Measurements from ENCODE around the gene CSMD2.

CSMD2 gene

DNA sequence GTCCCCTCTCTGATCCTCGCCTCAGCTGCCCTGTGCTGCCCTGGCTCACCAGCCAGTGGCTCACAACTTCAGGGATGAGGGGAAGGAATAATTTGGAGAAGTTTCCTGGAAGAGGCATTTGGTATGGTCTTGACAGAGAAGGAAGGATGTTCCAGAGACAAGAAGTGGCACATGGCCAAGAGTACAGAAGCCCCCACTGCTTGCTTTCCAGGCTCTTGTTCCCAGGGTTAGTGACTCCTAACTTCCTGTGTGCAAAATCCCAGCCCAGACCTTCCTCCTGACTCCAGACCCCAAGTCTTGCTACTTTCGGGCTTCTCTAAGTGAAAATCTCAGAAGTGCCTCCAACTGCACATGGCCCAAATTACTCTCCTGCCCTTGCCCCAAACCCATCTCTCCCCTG is 215.5 kb downstream of the CSMD2 start:
- DNase-seq = no peak

DNA sequence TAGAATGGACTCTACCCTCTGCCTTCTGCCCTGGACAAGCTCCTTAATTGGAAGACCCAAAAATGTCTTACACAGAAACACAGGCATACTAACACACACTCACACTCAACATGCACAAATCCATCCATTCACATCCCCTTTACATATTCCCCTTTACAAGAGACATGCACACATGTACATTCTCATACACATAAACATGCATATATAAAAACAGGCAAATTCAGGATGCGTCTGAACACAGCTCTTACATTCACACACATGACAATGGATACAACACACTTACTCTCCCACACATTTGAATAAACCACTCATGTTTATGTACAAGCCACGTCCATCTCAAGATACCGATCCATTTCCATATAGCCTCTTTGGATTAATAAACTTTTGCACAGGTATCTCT is 216.7 kb downstream of the CSMD2 start:
- no peak for DNase-seq

DNA sequence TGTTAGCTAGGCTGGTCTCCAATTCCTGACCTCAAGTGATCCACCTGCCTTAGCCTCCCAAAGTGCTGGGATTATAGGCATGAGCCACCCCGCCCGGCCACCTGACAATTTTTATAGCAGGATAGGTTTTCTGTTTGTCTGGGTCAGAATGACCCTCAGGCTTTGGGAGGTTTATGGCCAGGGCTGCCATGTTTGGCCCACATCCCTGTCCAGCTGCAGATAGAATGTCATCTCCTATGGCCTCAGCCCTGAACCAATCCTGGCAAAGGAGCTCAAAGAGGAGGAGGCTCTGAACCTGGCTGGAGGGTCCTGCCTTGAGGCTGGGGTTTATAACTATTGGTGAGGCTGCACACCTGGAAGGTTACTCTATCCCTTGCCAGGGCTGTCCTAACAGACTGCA is 218.2 kb downstream of the CSMD2 start:
- no peak for DNase-seq

DNA sequence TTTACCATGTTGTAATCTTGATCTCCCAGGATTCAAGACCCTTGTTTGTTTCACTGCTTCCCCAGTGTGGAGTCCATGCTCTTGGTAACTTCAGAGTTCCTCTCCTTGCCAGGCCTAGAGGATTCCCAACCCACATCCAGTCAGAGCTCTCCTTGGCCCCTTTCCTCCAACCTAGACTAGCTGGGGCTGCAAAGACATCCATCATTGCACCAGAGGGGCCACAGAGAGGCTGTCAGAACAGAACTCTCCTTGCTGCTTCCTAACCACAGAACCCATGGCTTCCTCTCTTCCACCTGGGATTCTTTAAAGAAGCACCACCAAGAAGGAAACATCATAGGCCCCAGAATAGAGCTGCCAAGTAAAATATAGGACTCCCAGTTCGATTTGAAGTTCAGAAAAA is 220.2 kb downstream of the CSMD2 start:
- DNase-seq = no peak

DNA sequence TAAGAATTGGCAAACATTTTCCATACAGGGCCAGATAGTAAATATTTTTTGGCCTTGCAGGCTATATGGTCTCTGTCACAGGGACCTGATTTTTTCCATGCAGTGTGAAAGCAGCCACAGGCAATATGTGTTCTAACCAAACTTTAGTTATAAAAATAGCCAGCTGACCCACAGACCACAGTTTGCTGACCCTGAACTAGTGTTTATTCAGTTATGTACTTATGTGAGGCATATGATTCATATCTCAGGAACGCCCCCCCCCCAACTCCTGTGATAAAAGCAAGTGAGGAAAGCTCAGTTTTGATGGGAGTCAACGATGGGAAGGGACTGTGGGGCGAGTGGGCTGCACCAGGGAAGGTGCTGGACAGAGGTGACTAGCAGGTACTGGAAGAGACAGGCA is 221.1 kb downstream of the CSMD2 start:
- DNase-seq = no peak

DNA sequence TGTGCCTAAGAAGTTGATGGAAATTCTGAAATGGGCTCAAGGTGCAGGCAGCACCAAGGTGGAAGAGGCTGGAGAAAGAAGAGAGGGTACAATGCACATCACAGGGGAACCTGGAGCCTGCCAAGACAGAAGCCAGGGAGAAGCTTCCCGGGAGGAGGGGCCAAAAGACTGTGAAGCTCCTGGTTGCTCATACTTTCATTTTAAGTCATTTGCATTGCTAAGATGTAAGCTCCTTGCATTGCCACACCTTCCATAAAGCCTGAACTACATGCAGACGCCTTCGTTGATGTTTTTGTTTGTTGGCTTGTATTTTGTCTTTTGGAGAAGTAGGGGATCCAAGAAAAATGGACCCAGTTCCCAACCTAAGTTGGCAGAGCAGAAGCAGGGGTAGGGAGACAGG is 232.2 kb downstream of the CSMD2 start:
- DNase-seq = no peak

DNA sequence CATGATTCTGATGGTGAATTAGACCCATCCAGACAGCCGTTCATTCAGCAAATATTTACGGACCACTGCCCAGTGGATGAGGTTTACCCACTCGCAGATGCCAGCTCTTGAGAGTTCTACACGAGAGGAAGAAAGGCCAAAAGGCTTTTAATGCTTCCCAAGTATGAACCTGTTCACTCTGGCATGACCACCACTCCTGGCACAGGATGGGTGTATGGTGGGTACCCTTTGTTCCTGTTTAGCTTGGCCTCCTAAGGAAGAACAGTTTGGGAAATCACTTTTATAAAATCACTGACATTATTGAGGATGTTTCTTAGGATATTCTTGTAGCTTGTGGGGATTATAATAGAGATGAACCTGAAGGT is 233.9 kb downstream of the CSMD2 start:
- no peak for DNase-seq

DNA sequence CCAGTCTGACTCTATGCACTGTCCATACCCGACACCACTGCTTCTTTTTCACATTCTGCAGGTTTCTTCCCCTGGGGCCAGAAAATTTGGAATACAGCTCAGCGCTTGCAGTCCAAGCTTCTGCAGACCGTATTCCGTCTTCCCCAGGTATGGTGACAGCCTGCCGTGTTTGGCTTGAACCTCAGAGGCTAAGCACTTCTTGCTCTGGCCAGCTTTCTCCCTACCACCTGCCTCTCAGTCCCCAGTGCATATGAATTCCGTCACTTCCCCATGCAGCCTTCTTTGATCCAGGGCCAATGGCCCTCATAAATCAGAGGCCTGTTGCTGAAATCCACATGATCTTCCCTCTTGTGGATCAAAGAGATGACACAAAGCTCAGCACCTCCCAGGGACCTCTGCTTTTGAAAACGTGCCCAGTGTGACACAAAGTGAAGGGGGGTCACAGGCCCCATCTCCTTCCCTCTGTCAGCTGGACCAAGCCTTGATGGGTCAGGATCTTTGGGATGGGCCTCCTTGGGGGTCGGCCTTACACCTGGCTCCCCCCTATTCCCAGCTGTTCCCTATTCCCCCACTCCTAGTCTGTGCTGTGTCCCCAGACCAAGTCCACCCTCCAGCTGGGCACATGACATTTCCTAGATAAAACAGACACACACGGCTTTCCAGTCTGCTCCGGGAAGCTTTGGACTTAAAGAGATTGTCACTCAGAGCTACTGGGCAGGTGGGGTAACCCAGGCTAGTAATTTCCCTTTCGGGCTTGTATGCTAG is 234.5 kb downstream of the CSMD2 start:
- DNase-seq = no peak

DNA sequence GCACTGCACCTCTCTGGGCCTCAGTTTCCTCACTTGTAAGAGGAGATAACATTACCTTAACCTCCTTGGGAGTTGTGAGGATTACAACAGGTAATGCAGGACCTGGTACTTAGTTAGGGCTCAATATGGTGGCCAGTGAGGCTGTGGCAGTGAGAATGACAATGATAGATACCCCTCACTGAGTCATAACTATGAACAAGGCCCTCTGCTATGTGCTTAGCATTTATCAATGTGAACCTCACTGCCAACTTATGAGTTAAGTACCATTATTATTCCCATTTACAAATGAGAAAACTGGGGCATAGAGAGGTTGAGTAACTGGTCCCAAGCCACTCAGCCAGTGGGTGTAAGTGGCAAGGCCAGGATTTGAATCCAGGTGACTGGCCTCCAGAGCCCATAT is 236.8 kb downstream of the CSMD2 start:
- DNase-seq = no peak

DNA sequence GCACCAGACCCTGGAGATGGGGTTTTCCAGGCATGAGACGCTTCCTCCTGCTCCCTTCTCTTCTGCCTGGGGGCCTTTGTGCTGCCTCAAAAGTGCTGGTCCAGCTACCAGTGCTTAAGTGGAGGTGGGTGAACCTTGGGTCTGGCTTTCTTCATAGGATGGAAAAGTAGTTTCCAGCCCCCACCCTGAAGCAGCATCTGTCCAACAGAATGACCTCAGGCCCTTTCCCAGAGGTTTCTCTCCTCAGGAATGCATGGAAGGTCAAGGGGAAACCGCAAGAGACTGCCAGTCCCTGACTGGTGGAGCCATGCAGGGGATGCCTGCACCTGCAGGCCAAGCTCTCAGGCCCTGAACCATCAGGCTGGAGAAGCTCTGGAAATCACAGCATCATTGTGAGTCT is 237.3 kb downstream of the CSMD2 start:
- DNase-seq = no peak

DNA sequence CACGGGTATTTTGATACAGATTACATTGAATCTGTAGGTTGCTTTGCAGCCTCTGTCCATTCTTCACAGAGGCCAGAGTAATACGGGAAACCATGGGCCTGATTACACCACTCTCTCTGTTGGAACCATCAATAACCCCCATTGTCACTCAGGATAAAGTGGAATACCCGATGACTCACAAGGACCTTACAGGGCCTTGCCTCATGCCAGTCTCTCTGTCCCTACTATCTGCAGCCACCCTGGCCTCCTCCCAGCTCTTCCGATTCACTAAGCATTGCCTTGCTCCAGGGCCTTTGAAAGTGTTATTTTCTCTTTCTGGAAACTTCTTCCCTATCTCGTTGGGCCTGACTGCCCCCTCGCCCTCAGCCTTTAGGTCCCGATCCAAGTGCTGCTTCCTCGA is 239.4 kb downstream of the CSMD2 start:
- no peak for DNase-seq

DNA sequence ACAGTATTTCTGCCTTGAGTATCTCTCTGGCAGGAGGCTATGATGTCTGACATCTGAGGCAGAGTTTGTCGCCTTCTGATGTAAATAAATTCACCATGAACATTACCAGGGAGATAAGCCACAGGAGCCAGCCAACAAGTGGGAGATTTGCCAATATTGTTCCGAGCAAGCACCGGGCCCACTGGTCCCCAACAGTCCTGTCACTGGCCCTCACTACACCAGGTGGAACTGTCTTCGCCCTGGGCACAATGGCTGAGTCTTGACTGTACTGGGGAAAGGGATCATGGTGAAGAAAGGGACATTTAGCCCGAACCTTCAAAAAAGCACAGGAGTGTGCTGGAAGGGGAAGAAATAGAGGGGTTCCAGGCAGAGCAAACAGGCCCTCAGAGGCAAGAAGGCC is 243.7 kb downstream of the CSMD2 start:
- DNase-seq = no peak

DNA sequence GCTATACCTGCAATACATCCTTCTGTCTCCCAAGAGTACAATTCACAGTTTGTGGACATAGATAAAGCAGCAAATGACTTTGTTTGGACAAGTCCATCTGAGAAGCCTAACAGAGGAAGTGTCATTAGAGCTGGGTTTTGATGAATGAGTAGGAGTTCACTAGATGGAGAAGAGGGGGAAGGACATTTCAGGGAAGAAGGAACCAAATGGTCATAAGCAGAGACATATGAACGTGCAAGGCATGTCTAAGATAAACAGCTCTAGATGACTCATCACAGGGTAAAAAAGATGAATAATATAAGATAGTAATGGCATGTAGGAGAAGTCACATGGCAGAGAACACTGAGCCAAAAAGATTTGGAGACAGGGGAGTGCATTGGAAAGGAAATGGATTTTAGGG is 246.7 kb downstream of the CSMD2 start:
- no peak for DNase-seq

DNA sequence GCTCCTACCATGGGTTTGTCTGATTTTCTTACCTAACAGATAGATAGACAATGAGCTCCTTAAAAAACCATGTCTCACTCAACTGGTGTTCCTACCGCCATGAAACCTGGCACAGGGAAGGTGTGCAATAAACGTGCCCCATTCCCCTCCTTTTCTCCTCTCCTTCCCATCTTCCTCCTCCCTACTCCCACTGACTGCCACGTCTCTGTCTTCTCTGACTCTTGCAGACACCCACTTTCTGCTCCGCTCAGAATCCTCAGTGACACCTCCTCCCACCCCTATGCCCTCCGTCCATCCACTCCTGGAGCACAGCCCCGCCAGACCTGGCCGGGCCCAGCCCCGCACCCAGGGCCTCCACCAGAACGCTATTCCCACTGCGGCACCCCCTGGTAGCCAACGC is 248.2 kb downstream of the CSMD2 start:
- DNase-seq = no peak

DNA sequence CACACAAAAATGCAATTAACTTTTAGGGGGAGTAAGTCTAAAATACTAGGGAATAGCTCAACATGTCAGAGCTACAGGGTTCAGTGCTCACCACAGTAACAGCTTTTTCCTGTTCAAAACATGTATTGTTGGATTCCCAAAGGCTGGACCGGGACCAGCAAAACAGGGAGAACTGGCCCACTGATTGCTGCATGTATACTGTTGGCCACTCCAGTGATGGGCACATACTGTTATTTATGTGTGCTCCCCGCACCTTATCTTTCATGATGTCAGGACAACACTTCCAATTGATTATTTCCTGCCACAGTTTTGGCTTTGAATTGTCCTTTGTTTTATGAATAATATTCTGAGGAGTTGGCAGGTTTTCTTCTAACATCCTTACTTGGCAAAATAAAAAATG is 250.5 kb downstream of the CSMD2 start:
- no peak for DNase-seq

DNA sequence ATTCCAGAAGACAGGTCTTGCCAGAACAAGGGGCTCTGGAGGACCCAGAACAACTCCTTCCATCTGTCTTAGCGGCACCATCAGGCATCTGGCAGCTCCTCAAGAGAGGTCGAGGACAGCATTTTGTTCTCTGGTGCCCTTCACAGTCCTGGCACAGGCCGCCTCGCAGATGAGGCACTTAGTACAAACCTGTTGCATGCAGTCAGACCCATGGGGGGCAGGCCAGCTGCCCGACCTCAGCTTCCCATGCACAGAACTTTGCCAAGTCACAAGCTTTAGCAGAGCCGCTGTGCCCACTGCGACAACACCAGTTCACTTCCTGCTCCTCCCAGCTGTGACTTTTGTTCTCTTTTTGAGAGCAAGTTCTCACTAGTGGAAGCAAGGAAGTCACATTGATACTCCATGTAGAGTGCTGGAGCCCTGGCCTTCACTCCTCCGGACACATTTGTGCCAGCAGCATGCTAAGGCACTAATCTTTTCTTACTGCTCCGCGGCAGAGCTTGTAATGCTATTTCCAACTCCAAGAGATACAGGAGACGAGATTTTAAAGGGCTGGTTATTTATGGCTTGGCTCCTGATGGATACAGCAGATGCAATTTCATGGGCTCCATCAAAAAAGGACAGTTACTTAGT is 256.6 kb downstream of the CSMD2 start:
- no peak for DNase-seq

DNA sequence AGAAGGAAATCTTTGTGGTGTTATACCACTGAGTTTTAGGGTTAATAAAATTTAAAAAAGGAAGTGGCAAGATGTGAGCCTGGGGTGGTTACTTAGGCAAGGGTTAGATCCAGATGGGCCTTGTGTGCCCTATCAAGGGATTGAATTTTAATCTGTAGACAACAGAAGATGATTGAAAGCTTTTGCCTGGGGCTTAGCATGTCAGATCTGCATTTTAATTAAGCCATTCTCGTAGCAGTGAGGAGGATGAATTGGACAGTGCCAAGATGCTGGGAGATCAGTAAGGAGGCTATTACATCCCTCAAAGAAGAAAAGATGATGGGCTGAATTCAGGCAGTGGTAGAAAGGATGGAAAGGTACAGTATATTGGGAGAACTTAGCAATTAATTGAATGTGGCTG is 258.9 kb downstream of the CSMD2 start:
- DNase-seq = no peak

DNA sequence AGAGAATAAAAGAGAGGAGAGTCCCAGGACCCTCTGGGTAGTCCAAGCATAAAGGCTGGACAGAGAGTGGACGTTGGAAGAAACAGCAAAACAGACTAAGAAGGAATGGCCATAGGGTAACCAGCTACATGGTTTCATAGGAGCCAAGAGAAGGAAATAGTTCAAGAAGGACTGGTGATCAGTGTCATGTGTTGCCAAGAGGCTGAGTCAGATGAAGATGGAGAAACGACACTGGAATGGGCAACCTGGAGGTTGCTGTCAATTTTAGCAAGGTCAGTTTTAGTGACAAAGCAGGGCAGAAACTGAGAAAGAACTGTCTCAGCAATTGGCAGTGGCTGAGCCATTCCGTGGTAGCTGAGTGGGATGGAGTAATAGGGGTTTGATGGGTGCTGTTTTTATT is 259.8 kb downstream of the CSMD2 start:
- no peak for DNase-seq

DNA sequence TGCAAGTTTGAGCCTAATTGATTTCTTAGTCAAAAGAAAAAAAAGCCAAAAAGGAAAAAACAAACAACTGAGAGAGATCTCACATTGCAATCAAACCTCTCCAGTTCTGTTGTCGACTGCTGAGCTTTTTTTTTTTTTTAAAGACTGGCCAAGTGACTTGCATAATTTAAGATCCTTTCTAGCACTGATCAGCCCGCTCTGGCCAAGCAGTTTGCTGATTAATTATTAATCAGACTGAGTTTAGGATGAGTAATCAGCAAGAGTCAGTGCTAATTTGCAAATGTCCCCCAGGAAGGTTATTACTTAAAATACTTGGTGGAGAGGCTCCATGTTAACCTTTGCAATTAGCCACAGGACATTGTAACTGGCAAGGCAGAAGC is 261.8 kb downstream of the CSMD2 start:
- DNase-seq = no peak

DNA sequence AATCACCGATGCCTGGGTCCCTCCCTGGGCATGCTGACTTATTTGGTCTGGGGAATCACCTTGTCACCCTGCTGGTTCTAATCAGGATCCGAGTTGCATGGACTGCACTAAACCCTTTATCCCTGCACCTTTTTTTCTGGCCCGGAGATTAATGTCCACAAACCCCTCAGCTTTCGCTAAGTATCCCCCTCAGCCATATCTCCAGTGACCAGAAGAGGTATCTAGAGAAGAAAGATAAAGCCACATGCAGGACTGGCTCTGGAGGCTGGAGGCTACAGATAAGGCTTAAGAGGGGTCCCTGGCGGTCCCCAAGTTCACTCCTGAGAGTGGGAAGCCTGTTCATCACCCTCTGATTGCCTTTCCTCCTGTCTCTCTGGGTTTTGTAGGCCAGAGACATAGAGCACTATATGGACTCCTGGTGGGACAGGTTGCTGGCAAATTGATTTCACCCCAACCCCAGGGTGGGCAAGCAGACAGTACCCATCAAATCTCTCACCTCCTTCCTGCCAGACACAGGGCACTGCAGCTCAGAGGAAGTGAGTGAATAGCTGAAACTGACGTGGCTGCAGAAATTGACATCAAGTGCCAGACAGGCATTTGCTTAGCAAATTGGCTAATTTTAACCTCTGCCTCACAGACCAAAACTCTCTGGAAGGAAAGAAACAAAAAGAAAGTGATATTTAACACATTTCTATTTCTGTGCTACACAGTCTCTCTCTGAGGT is 262.4 kb downstream of the CSMD2 start:
- no peak for DNase-seq

DNA sequence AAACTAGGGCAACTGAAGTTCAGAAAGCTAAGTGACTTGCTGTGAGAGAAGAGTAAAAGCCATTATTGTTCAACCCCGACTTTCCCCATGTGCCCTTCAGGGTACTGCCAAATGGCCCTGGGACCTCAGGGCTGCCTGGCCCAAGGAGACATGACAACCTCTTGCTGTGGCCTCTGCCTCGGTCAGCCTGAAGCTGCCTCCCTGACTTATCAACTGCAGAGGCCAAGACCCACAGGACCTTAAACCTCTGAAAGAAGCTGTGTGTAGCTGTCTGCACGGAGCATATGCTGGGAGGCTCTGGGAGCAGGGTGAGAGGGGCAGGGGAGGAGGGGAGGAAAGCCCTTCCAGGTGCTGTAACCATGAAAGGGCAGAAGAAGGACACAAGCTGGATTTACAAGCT is 265.3 kb downstream of the CSMD2 start:
- no peak for DNase-seq

DNA sequence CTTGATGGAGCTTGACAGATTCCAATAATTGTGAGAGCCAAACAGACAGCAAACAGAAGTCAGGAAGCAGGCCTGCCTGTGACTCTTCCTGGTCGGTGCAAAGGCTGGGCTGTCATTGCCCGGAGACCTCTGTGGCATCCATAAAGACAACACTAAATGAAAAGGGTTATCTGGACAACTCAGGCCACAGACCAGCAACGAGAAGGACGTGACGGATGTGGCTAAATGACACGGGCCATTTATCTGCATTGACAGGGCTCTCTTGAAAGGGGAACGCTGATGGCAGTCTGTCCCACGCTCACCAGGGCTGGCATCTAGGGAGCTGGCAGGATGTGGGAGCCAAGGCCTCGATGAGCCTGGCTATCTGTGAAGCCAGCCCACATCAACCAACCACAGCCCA is 266.1 kb downstream of the CSMD2 start:
- no peak for DNase-seq

DNA sequence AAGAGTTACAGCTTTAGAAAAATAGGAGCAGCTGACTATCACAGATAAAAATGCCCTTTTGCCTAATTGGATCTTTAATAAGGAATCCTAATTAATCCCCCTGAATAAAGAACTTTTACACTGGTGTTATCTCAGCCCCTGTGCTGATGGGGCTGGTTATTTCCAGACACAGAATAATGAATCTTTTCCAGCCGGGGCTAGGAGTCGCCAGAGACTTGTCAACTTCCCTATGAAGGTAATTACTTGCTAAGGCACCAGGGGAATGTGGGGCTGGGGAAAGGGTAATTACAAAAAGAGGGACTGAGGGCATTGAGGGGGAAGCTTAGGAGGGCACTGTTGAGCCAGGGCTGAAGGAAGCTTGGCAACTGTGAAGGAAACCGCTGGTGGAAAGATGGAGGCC is 266.6 kb downstream of the CSMD2 start:
- no peak for DNase-seq

DNA sequence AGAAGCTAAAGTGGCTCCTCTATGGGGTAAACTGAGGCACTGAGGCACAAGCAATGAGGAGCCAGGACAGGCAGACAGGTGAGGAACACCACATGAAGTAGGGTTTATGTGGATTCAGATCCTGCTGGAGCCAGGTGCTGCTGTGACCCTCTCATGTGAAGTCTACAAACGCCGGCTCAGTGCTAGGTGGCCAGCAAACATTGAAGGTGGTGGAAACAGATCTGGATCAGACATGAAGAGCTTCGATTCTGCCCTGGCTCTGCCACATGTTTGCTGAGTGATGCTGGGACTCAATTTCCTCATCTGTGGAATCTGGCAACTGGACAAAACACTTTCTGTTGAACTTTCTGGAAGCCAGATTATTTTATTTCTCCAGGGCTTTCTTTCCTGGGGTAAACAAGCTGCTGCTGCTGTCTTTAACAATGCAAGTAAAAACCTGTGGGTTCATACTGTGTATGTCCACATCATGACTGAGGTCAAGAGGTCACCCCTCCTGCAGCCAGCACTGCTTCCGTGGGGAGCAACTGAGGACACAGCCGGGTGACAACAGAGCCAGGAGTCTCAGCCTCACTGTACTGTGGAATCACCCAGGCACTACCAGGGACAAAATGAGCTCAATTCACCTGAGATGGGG is 267.8 kb downstream of the CSMD2 start:
- DNase-seq = no peak

Measured in NCI-H345 (cell line).